BE2C (cell line): ENCODE measurements around the gene CDH23.

Source experiments
- DNase-seq: peaks from one replicate; pipeline ENCODE4 v3.0.0-alpha.2; 2020
- H3K27me3 ChIP-seq: fragments of 250-450 bp; sonication (Bioruptor Pico); 2 replicates; pipeline ENCODE4 v1.5.1; 2020; ENCODE audit warnings: mild to moderate bottlenecking
- H3K36me3 ChIP-seq: fragments of 250-450 bp; sonication (Bioruptor Pico); 2 replicates; pipeline ENCODE4 v1.5.1; 2020; ENCODE audit warnings: mild to moderate bottlenecking
- H3K4me1 ChIP-seq: fragments of 250-450 bp; sonication (Bioruptor Pico); 2 replicates; pipeline ENCODE4 v1.5.1; 2020
- H3K4me3 ChIP-seq: 2 replicates; pipeline ENCODE4 v1.5.1; 2011; ENCODE audit warnings: low read depth, low read length
- H3K9me3 ChIP-seq: fragments of 250-450 bp; sonication (Bioruptor Pico); 2 replicates; pipeline ENCODE4 v1.5.1; 2020
- TF ChIP-seq, protein P1 (sequence below): IDR thresholded peaks from 2 replicates; pipeline ENCODE4 v1.5.1; 2012; ENCODE audit warnings: mild to moderate bottlenecking, low read depth, low read length

CDH23 gene

DNA sequence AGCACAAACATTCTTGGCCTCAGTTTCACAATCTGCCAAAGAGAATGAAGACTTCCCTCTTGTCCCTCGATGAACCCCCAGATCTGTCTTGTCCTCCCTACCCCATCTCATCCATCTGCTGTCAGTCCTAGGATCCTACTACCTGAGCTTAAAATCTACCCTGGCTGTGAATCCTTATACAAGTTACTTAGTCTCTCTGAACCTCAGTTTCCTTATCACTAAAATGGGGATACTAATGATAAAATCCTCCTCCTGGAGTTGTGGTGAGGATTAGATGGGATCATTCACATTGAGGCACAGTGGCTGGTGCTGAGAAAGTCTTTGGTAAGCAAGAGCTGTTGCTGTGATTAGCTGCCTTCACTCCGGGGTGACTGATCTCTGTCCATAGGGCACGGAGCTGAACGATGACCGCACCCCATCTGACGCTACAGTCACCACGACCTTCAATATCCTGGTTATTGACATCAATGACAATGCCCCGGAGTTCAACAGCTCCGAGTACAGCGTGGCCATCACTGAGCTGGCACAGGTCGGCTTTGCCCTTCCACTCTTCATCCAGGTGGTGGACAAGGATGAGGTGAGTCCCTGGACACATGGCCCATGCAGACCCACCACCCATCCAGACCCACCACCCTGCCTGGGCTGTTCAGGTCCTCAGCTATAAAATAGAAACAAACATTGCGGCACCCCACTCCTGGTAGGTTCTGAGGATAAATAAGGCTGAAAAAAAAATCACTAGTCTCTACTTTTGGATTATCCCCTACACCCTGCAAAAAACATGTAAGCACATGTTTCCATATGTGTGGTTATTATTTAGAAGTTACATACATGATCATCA, 220.3 kb downstream of the CDH23 start:
- TF ChIP-seq, protein P1, sequence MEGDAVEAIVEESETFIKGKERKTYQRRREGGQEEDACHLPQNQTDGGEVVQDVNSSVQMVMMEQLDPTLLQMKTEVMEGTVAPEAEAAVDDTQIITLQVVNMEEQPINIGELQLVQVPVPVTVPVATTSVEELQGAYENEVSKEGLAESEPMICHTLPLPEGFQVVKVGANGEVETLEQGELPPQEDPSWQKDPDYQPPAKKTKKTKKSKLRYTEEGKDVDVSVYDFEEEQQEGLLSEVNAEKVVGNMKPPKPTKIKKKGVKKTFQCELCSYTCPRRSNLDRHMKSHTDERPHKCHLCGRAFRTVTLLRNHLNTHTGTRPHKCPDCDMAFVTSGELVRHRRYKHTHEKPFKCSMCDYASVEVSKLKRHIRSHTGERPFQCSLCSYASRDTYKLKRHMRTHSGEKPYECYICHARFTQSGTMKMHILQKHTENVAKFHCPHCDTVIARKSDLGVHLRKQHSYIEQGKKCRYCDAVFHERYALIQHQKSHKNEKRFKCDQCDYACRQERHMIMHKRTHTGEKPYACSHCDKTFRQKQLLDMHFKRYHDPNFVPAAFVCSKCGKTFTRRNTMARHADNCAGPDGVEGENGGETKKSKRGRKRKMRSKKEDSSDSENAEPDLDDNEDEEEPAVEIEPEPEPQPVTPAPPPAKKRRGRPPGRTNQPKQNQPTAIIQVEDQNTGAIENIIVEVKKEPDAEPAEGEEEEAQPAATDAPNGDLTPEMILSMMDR, result no peak
- no peak for DNase-seq

DNA sequence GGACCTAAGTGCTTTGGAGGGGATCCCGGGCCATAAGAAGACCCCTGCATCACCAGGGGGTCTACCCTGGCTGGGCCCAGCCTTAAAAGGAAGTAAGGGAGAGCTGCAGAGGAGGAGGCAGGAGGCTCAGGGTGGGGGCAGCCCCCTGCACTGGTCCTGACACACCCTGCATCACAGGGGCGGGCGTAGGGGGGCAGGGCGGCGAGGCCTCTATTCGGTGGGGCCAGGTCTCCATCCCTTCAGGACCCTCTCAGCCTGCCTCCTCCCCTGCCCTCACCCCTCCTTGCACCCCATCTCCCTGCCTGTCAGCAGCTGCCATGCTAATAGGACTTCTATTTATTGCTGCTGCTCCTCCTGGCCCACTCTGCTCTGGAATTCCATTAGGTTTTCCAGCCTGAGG, 221.5 kb downstream of the CDH23 start:
- peaks cover 13% of the 10 kb centered on the region for H3K4me1 ChIP-seq
- no peak overlapping the region for H3K4me3 ChIP-seq
- H3K27me3 ChIP-seq, result no peaks in the 10 kb centered on the region
- H3K9me3 ChIP-seq, result no peaks in the 10 kb centered on the region
- DNase-seq, result no peak
- H3K36me3 ChIP-seq, result no peaks in the 10 kb centered on the region
- TF ChIP-seq, protein P1, result no peak

More for the DNA sequence above, 220.3 kb downstream of the CDH23 start:
- Histone ChIP-seq H3K4me1 (peaks cover 7% of the 10 kb centered on the region), H3K9me3 (no peaks in the 10 kb centered on the region), H3K27me3 (no peaks in the 10 kb centered on the region), H3K4me3 (no peak overlapping the region), H3K36me3 (no peaks in the 10 kb centered on the region)

DNA sequence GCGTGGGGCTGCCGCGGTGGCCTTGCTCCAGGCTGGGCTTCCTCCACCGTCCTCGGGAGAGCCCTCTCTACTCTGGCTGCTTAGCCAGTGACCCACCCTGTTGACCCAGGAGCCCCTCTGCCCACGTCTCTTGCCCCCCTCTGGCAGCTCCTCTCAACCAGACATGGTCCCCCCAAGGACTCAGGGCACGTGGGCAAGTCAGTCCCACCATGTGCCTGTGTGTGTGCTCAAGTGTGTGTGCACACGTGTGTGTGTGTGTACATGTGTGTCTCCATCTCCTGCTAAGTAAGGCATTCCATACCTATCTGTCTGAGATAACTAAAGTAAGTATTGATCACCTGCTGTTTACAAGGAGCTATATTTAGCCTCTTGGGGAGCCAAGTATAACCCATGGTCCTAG, 221.9 kb downstream of the CDH23 start:
- H3K4me3 ChIP-seq, result no peak overlapping the region
- H3K9me3 ChIP-seq, result no peaks in the 10 kb centered on the region
- TF ChIP-seq, protein P1, result no peak

DNA sequence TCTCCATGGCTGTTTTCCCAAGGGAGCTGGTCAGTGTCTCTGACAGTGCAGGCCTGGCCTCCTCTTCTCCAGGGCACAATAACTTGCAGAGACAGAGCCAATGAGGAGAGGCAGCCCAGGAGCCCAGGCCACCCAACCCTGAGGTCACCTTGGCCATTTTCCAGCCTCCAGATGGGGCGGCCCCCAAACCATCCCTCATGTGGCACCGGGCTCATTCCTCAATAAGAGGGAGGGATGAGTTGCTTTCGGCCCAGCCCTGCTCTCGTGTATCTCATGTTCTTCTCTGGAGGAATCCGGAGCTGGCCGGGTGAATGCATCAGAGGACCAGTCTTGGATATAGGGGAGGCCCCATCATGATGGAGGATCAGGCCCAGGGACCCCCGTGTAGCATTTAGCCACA, 223.9 kb downstream of the CDH23 start:
- Histone ChIP-seq H3K4me3 (no peak overlapping the region), H3K36me3 (no peaks in the 10 kb centered on the region), H3K27me3 (no peaks in the 10 kb centered on the region), H3K9me3 (no peaks in the 10 kb centered on the region), H3K4me1 (peaks cover 13% of the 10 kb centered on the region)
- TF ChIP-seq, protein P1, result no peak
- DNase-seq, result no peak

More for the DNA sequence above, 221.9 kb downstream of the CDH23 start:
- no peaks in the 10 kb centered on the region for H3K27me3 ChIP-seq
- H3K4me1 ChIP-seq, result peaks cover 13% of the 10 kb centered on the region
- H3K36me3 ChIP-seq, result no peaks in the 10 kb centered on the region
- no peak for DNase-seq

DNA sequence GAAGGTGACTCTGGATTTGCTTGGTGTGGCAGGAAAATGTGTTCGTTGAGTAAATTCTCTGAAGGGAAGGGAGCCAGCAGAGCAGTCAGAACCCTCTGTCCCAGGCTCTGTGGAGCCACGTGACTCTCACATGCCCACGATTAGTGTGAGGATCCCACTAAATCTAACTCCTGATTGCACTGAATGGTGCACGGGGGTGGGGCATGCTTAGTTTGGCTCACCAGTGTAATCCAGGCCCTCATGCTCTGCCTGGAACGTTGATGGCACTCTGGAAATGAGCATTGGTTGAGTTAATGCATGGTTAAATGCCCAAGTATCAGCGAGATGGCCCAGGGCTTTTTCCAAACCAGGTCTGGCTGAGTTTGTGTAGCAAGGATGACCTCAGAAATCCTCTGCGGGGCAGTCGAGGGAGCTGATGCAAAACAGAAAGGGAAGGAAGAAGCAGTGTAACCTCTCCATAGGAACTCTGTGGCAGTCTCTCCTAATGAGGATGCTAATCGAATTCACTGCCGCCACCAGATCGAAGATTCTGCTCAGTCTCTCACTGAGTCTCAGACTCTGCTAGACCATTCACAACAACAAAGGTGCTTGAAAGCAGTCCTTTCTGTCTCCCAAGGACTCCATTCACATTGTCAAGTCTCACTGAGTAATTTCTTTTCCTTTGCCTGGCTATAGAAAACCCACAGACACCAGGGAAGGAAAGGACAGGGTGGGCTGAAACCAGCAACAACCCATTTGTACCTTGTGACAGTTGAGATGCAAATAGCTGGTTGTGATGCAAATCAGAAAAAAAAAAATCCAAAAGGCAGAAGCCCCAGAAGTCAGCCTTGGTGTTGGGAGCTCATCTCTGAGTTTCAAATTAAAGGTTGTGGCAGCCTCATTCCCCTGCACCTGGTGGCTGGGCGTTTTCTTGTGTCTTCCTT, 224.8 kb downstream of the CDH23 start:
- Histone ChIP-seq H3K9me3 (no peaks in the 10 kb centered on the region), H3K27me3 (no peaks in the 10 kb centered on the region), H3K36me3 (no peaks in the 10 kb centered on the region), H3K4me3 (no peak overlapping the region), H3K4me1 (peaks cover 13% of the 10 kb centered on the region)
- TF ChIP-seq, protein P1, result peak; percentile 33
- DNase-seq, result peak; percentile 54
